Fibroblast of lung (primary cell): ENCODE data around the gene CRYL1. TPM values are rescaled to one million over a fixed set of nuclear protein-coding genes. Genes with fewer than 3 reads are reported as not detected.

ENCODE experiments used
- DNase-seq, 2 donors: peaks; one replicate each; pipeline versions ENCODE4 v3.0.0 to v3.0.0-alpha.2; 2010; ENCODE audit warnings: low read depth in 2 of 2
- H2AFZ ChIP-seq: 2 replicates; pipeline ENCODE4 v1.5.1; 2012; ENCODE audit warnings: low read length, control low read depth, inconsistent platforms
- H3K27ac ChIP-seq: 2 replicates; pipeline ENCODE4 v1.5.1; 2011; ENCODE audit warnings: low read length, control low read depth; ENCODE audit not compliant: insufficient read depth
- H3K27me3 ChIP-seq: 2 replicates; pipeline ENCODE4 v1.5.1; 2011; ENCODE audit warnings: mild to moderate bottlenecking, low read length; ENCODE audit not compliant: control insufficient read depth, insufficient read depth
- H3K36me3 ChIP-seq: 2 replicates; pipeline ENCODE4 v1.5.1; 2011; ENCODE audit warnings: low read length; ENCODE audit not compliant: control insufficient read depth, insufficient read depth
- H3K4me1 ChIP-seq: 2 replicates; pipeline ENCODE4 v1.5.1; 2011; ENCODE audit warnings: low read length; ENCODE audit not compliant: control insufficient read depth, insufficient read depth; ENCODE audit errors: extremely low read depth
- H3K4me2 ChIP-seq: 2 replicates; pipeline ENCODE4 v1.5.1; 2011; ENCODE audit warnings: low read length, control low read depth; ENCODE audit not compliant: insufficient read depth; ENCODE audit errors: extremely low read depth
- H3K4me3 ChIP-seq, 4 experiments: fragments of 200-600 bp in 1 of 4; sonication (generic) in 1 of 4; replicated peaks in 1 of 4; 2 replicates each; pipeline ENCODE4 v1.5.1; 2011 to 2016; ENCODE audit warnings: low read length in 4 of 4, low read depth in 3 of 4, mild to moderate bottlenecking in 3 of 4, control low read depth in 2 of 4, inconsistent platforms in 1 of 4, mixed read lengths in 1 of 4; ENCODE audit not compliant: insufficient read depth in 1 of 4; ENCODE audit errors: control extremely low read depth in 1 of 4
- H3K79me2 ChIP-seq: 2 replicates; pipeline ENCODE4 v1.5.1; 2012; ENCODE audit warnings: mild to moderate bottlenecking, low read length, inconsistent platforms; ENCODE audit not compliant: control insufficient read depth, insufficient read depth
- H3K9ac ChIP-seq: 2 replicates; pipeline ENCODE4 v1.5.1; 2011; ENCODE audit warnings: mild to moderate bottlenecking, low read length, control low read depth; ENCODE audit not compliant: insufficient read depth
- H3K9me3 ChIP-seq: 2 replicates; pipeline ENCODE4 v1.5.1; 2012; ENCODE audit warnings: low read depth, low read length; ENCODE audit not compliant: control insufficient read depth, insufficient read depth
- H4K20me1 ChIP-seq: 2 replicates; pipeline ENCODE4 v1.5.1; 2011; ENCODE audit warnings: low read length; ENCODE audit not compliant: control insufficient read depth, insufficient read depth; ENCODE audit errors: extremely low read depth
- EZH2 ChIP-seq: IDR thresholded peaks from 2 replicates; pipeline ENCODE4 v1.5.1; 2012; ENCODE audit warnings: low read length, control low read depth, mild to moderate bottlenecking; ENCODE audit errors: missing control alignments
- polyA plus RNA-seq, 2 donors: library from polyadenylated mRNA; depleted of rRNA in 1 of 2; stranded (reverse) in 1 of 2; unstranded in 1 of 2; fragments of >200 nt; gene quantifications; 2 replicates each; pipeline ENCODE4 v1.2.1, GENCODE V29; 2011 to 2012; ENCODE audit warnings: missing spikeins in 1 of 2
- total RNA-seq: library from RNA; depleted of rRNA; stranded (reverse); fragments of >200 nt; gene quantifications from 2 replicates; pipeline ENCODE4 v1.2.1, GENCODE V29; 2014
- TF ChIP-seq, protein P1 (sequence below), 2 donors: IDR thresholded peaks in 1 of 2; conservative IDR thresholded peaks in 1 of 2; 1 replicate in 1 of 2; 2 replicates in 1 of 2; pipeline ENCODE4 v1.5.1; 2011 to 2012; ENCODE audit warnings: low read length in 2 of 2, control low read depth in 1 of 2, inconsistent platforms in 1 of 2, low read depth in 1 of 2, mild to moderate bottlenecking in 1 of 2

CRYL1 gene
- total and polyA plus RNA-seq, 2 donors (not counting 1 experiment from before 2014, with no cell fraction given) = 18.3 to 20.1 TPM

DNA sequence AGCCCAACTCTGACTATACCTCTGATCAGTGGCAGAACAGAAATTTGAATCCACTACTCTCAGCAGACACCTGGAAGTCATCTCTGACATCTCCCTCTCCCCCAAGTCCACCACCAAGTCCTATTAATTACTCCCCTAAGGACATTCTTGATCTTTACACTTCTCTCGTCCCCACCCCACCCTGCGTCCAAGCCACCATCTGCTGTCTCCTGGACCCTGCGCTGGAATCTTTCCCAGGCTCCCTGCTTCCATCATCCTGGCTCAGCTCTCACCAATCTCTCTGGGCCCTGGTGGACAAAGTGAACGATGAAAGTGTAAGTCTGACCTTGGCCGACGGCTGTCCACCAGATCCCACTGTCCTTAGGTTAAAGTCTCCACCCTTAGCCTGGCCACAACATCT lies 147.9 kb downstream of the CRYL1 start:
- H3K79me2 ChIP-seq = no peaks in the 10 kb centered on the region
- H3K27ac ChIP-seq = no peak overlapping the region
- no peaks in the 10 kb centered on the region for H4K20me1 ChIP-seq
- no peaks in the 10 kb centered on the region for H3K4me1 ChIP-seq
- no peak overlapping the region for H2AFZ ChIP-seq
- peaks cover 22% of the 10 kb centered on the region for H3K27me3 ChIP-seq
- TF ChIP-seq, protein P1, sequence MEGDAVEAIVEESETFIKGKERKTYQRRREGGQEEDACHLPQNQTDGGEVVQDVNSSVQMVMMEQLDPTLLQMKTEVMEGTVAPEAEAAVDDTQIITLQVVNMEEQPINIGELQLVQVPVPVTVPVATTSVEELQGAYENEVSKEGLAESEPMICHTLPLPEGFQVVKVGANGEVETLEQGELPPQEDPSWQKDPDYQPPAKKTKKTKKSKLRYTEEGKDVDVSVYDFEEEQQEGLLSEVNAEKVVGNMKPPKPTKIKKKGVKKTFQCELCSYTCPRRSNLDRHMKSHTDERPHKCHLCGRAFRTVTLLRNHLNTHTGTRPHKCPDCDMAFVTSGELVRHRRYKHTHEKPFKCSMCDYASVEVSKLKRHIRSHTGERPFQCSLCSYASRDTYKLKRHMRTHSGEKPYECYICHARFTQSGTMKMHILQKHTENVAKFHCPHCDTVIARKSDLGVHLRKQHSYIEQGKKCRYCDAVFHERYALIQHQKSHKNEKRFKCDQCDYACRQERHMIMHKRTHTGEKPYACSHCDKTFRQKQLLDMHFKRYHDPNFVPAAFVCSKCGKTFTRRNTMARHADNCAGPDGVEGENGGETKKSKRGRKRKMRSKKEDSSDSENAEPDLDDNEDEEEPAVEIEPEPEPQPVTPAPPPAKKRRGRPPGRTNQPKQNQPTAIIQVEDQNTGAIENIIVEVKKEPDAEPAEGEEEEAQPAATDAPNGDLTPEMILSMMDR (conservative IDR thresholded peaks at IDR 0.05 in 1 of 2, IDR thresholded peaks at IDR 0.05 in 1 of 2; ENCODE audit: low read depth in 1 of 2, low read length in 2 of 2) = no peak
- TF ChIP-seq EZH2 = no peak
- H3K4me3 ChIP-seq = no peak overlapping the region
- H3K9ac ChIP-seq = no peak overlapping the region
- H3K4me2 ChIP-seq = no peak overlapping the region
- DNase-seq = no peak
- no peaks in the 10 kb centered on the region for H3K9me3 ChIP-seq
- H3K36me3 ChIP-seq = no peaks in the 10 kb centered on the region

DNA sequence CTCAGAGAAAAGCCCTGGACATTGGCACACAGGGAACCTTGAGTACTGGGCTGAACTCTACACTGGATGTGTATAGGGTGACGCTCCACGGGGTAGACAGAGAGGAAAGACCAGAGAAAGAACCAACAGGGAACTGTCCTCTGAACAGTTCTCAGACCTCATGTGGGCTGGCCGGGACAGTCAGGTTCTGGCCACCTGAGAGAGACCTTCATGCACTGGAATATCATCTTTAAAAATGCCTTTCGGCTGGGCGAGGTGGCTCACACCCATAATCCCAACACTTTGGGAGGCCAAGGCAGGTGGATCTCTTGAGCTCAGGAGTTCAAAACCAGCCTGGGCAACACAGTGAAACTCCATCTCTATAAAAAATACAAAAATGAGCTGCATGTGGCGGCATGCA lies 149.8 kb downstream of the CRYL1 start:
- no peaks in the 10 kb centered on the region for H4K20me1 ChIP-seq
- H3K4me3 ChIP-seq = no peak overlapping the region
- no peak overlapping the region for H3K27ac ChIP-seq
- H3K36me3 ChIP-seq = no peaks in the 10 kb centered on the region
- no peaks in the 10 kb centered on the region for H3K9me3 ChIP-seq
- H3K4me1 ChIP-seq = no peaks in the 10 kb centered on the region
- H3K27me3 ChIP-seq = peaks cover 22% of the 10 kb centered on the region
- TF ChIP-seq, protein P1 (conservative IDR thresholded peaks at IDR 0.05 in 1 of 2, IDR thresholded peaks at IDR 0.05 in 1 of 2; ENCODE audit: low read depth in 1 of 2, low read length in 2 of 2) = no peak
- no peak for TF ChIP-seq EZH2
- no peaks in the 10 kb centered on the region for H3K79me2 ChIP-seq
- no peak for DNase-seq
- H2AFZ ChIP-seq = no peak overlapping the region
- no peak overlapping the region for H3K4me2 ChIP-seq
- no peak overlapping the region for H3K9ac ChIP-seq

DNA sequence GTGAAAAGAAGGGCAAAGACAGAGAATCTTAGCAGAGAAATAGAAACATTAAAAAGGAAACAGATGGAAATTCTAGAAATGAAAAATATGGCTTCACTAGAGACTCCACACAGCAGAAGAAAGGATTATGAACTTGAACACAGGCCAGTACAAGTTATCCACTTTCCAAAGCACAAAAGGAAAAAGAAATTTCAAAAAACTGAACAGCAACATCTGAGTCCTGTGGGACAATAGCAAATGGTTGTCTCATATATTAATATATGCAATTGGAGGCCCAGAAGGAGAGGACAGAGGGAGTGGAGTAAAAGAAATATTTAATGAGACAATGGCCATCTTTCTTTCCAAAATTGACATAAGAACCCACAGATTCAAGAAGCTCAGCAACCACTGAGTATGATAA lies 151.8 kb downstream of the CRYL1 start:
- no peaks in the 10 kb centered on the region for H3K79me2 ChIP-seq
- no peaks in the 10 kb centered on the region for H3K36me3 ChIP-seq
- peaks cover 19% of the 10 kb centered on the region for H3K27me3 ChIP-seq
- no peak overlapping the region for H3K4me3 ChIP-seq
- no peaks in the 10 kb centered on the region for H3K4me1 ChIP-seq
- TF ChIP-seq, protein P1 (conservative IDR thresholded peaks at IDR 0.05 in 1 of 2, IDR thresholded peaks at IDR 0.05 in 1 of 2; ENCODE audit: low read depth in 1 of 2, low read length in 2 of 2) = no peak
- TF ChIP-seq EZH2 = no peak
- H4K20me1 ChIP-seq = no peaks in the 10 kb centered on the region
- H2AFZ ChIP-seq = no peak overlapping the region
- no peak overlapping the region for H3K9ac ChIP-seq
- H3K27ac ChIP-seq = no peak overlapping the region
- no peak for DNase-seq
- no peaks in the 10 kb centered on the region for H3K9me3 ChIP-seq
- H3K4me2 ChIP-seq = no peak overlapping the region
